Stomach (tissue), 4 donors: ENCODE data around the gene TEX13D.

Source experiments
- CTCF ChIP-seq, 7 experiments: fragments of 450-650 bp in 4 of 7; fragments of 200-600 bp in 3 of 7; sonication (generic) in 3 of 7; IDR thresholded peaks; one replicate each; pipeline ENCODE4 v1.5.1; 2016 to 2019; ENCODE audit warnings: antibody characterized with exemption in 7 of 7, control low read depth in 2 of 7, mild to moderate bottlenecking in 1 of 7
- POLR2A ChIP-seq, 4 donors: fragments of 450-650 bp; IDR thresholded peaks; one replicate each; pipeline ENCODE4 v1.6.1; 2016; ENCODE audit warnings: antibody characterized with exemption in 4 of 4, control low read depth in 2 of 4, mild to moderate bottlenecking in 1 of 4, moderate library complexity in 1 of 4
- POLR2AphosphoS5 ChIP-seq, 3 donors: sonication (generic); formaldehyde crosslinking; IDR thresholded peaks; one replicate each; pipeline ENCODE4 v1.6.1; 2016; ENCODE audit warnings: antibody characterized with exemption in 3 of 3

GRCh38 chrX:124358800-124359383, 26.4 kb downstream of the TEX13D start:
- TF ChIP-seq CTCF (IDR thresholded peaks at IDR 0.05) (no peak), POLR2AphosphoS5 (IDR thresholded peaks at IDR 0.05) (no peak), POLR2A (IDR thresholded peaks at IDR 0.05) (no peak)
